GM12873 (cell line): Measurements from ENCODE around the gene OR13J1.

Source experiments
- TF ChIP-seq, protein P1 (sequence below): IDR thresholded peaks from 2 replicates; pipeline ENCODE4 v1.5.1; 2012; ENCODE audit warnings: low read depth, mild to moderate bottlenecking, moderate library complexity, low read length, control low read depth; ENCODE audit not compliant: insufficient read depth; ENCODE audit errors: missing control alignments

Gene OR13J1

DNA sequence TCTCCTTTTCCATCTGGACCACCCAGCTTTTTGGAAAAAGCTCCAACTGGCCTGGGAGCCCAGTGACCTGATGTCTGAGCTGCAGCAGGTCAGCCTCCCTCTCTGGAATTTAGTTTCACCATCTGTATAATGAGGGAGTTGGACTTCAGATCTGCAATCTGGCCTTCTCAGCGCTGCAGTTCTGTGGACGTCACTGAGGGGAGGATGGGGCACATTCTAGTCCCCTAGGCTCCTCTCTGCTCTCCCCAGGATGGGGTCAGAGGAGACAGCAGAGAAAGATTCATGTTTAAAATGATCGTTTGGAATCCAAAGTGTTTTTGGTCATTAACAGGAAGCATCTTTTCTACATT lies 10.2 kb downstream of the OR13J1 start:
- TF ChIP-seq, protein P1, sequence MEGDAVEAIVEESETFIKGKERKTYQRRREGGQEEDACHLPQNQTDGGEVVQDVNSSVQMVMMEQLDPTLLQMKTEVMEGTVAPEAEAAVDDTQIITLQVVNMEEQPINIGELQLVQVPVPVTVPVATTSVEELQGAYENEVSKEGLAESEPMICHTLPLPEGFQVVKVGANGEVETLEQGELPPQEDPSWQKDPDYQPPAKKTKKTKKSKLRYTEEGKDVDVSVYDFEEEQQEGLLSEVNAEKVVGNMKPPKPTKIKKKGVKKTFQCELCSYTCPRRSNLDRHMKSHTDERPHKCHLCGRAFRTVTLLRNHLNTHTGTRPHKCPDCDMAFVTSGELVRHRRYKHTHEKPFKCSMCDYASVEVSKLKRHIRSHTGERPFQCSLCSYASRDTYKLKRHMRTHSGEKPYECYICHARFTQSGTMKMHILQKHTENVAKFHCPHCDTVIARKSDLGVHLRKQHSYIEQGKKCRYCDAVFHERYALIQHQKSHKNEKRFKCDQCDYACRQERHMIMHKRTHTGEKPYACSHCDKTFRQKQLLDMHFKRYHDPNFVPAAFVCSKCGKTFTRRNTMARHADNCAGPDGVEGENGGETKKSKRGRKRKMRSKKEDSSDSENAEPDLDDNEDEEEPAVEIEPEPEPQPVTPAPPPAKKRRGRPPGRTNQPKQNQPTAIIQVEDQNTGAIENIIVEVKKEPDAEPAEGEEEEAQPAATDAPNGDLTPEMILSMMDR = no peak

GRCh38 chr9:35859310-35859989 lies 10.8 kb downstream of the OR13J1 start:
- TF ChIP-seq, protein P1 = peak; percentile 20

DNA sequence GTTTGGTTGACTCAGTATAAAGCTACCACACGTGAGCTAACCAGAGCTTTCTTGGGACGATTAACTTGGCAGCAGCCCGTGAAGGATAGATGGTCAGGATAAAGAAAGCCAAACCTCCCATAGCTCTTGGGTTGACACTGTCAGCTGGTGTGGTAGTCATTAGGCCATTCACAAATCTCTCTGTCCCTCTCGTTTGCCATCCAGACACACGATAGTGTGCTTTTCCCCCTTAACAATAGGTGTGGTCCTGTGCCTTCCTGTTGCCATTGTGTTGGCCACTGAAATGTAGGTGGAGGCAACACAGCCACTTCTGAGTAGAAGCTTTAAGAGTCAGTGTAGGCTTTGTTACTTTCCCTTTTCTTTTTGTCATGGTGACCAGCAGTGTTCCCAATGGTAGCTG lies 11.7 kb downstream of the OR13J1 start:
- TF ChIP-seq, protein P1 = no peak

GRCh38 chr9:35856882-35857281 lies 13.3 kb downstream of the OR13J1 start:
- TF ChIP-seq, protein P1 = no peak

GRCh38 chr9:35856206-35856605 lies 14.0 kb downstream of the OR13J1 start:
- TF ChIP-seq, protein P1 = no peak

DNA sequence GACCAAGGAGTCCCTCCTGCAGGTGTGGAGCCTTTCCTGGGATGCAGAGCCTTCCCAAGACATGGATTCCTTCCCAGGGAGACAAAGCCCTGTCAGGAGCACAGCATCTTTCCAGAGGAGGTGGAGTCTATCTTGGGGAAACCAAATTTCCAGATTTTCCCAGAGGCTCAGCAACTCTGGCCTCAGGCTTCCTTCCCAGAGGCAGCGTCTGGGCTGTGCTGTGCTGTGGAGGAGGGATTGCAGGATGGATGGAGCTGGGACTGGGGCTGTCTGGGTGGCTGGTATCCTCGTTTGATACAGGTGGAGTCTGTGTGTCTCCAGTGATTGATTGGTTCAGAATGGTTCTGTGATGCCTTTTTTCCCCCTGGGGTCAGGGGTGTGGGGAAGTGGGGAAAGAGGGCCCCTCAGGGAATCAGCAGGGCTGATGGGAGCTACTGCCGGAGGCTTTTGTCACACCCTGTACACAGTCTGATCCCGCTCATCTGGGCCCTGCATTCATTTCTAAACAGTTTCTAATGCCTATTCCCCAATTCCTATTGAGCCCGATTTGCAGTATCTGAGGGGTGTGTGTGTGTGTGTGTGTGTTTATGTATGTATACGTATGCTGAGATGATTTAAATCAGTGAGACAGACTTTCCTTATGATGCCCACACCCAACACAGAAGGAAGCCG lies 16.0 kb downstream of the OR13J1 start:
- TF ChIP-seq, protein P1 = no peak

DNA sequence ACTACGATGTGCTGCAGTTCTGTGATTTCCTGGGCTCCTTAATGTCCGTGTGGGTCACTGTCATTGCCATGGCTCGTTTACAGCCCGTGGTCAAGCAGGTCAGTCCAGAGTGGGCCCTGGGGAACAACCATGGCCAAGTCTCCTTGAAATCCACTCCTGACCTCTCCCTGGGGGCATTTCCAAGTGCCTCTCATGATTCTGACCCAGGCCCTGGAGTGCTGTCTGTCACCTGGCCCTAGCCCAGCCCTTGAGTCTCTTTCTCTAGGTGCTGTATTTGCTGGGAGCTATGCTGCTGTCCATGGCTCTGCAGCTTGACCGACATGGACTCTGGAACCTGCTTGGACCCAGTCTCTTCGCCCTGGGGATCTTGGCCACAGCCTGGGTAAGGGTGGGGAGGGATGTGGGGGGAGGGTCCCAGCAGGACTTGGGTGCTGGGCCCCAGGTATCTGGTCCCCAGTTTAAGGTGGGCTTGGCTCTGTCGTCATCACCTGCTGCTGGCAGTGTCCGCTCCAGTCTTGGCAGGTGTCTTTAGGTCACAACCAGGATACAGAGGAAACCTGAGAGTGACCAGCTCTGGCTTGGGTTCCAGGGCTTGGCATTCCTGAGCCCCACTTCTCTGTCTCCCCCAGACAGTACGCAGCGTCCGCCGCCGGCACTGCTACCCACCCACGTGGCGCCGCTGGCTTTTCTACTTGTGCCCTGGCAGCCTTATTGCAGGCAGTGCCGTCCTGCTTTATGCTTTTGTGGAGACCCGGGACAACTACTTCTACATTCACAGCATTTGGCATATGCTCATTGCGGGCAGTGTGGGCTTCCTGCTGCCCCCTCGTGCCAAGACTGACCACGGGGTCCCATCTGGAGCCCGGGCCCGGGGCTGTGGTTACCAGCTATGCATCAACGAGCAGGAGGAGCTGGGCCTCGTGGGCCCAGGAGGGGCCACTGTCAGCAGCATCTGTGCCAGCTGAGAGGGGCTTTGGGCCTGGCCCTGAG lies 17.0 kb downstream of the OR13J1 start:
- TF ChIP-seq, protein P1 = no peak
